ENCODE data around the gene TAF11L8. TPM values are rescaled to one million over a fixed set of nuclear protein-coding genes. Genes with fewer than 3 reads are reported as not detected.
"Not testable (repeated sequence)": the region's sequence is repeated elsewhere in the genome, so short reads cannot be mapped to it uniquely, and the experiment has no call there.

TAF11L8 gene
- total RNA-seq = not detected in 2 replicates
- polyA plus RNA-seq = not detected in 2 replicates

DNA sequence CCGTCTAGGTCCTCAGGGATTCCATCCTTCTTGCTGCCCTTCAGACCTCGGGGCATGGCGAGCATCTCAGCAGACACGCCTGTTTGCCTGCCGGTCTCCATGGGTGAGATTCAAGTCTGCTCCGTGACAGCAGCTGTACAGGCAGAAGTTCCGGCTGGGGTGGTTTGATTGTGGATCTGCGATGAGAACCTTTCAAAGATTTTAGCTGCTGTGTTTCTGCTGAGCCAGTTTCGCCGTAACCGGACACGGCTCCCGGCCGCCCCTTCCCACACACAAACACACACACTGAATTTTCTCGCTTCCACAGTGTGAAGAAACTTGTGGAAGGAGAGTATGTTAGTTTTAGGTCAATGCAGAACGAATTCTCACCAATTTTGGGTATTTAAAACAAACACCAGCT, at the start of gene TAF11L8:
Gene TAF11L8, minus strand, starts transcription at position 101 of the 400 bp plus-strand sequence.
- H3K4me3 ChIP-seq; H3K4me1 ChIP-seq (ENCODE audit: insufficient read depth); H3K9me2 ChIP-seq (replicated peaks; ENCODE audit: insufficient read depth); H2AFZ ChIP-seq; H3K27me3 ChIP-seq; H3K4me2 ChIP-seq; H3K79me2 ChIP-seq; H3K9me3 ChIP-seq (ENCODE audit: low read depth); H4K20me1 ChIP-seq (ENCODE audit: insufficient read depth, poor library complexity, severe bottlenecking); DNase-seq (ENCODE audit: low spot score); H3K27ac ChIP-seq; H3K36me3 ChIP-seq (replicated peaks; ENCODE audit: insufficient read depth, low read depth): not testable (repeated sequence)
- WGBS (ENCODE audit: low lambda C conversion rate, missing lambda C conversion rate) = no CpG with 5 or more reads among the region's 16 CpGs

DNA sequence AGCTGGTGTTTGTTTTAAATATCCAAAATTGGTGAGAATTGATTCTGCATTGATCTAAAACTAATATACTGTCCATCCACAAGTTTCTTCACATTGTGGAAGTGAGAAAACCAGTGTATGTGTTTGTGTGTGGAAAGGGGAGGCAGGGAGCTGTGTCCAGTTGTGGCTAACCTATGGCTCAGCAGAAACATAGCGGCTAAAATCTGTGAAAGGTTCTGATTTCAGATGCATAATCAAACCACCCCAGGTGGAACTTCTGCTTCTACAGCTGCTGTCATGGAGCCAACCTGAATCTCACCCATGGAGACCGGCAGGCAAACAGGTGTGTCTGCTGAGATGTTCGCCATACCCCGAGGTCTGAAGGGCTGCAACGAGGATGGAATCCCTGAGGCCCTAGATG, 43.4 kb upstream of the TAF11L8 start, which contains the start of gene TAF11L14:
Gene TAF11L14, plus strand, starts transcription at position 301 of the 400 bp plus-strand sequence.
- no peaks in the 10 kb centered on the region for H3K36me3 ChIP-seq (replicated peaks; ENCODE audit: insufficient read depth, low read depth)
- DNase-seq (ENCODE audit: low spot score) = no peak
- no peak for TF ChIP-seq EZH2 (IDR thresholded peaks at IDR 0.05; ENCODE audit: borderline replicate concordance)
- H3K27ac ChIP-seq = no peak within 1 kb of the TSS
- no peaks in the 10 kb centered on the region for H3K9me2 ChIP-seq (replicated peaks; ENCODE audit: insufficient read depth)
- H3K27me3 ChIP-seq = no peaks in the 10 kb centered on the region
- H3K4me1 ChIP-seq (ENCODE audit: insufficient read depth) = no peaks in the 10 kb centered on the region
- no peak within 1 kb of the TSS for H3K4me2 ChIP-seq
- no peaks in the 10 kb centered on the region for H3K79me2 ChIP-seq
- no peak within 1 kb of the TSS for H3K4me3 ChIP-seq
- WGBS (ENCODE audit: low lambda C conversion rate, missing lambda C conversion rate) = 93% methylated on average over 5 of the region's 5 CpGs
- no peaks in the 10 kb centered on the region for H4K20me1 ChIP-seq (ENCODE audit: insufficient read depth, poor library complexity, severe bottlenecking)
- H3K9me3 ChIP-seq (ENCODE audit: low read depth) = no peaks in the 10 kb centered on the region
- H2AFZ ChIP-seq = no peak within 1 kb of the TSS

- H3K9me2 ChIP-seq (replicated peaks; ENCODE audit: insufficient read depth); H3K4me1 ChIP-seq (ENCODE audit: insufficient read depth); DNase-seq (ENCODE audit: low spot score); H3K4me2 ChIP-seq; H3K27me3 ChIP-seq; H3K27ac ChIP-seq; H3K9me3 ChIP-seq (ENCODE audit: low read depth); H3K36me3 ChIP-seq (replicated peaks; ENCODE audit: insufficient read depth, low read depth); H4K20me1 ChIP-seq (ENCODE audit: insufficient read depth, poor library complexity, severe bottlenecking); H2AFZ ChIP-seq; H3K4me3 ChIP-seq; H3K79me2 ChIP-seq: not testable (repeated sequence)
- WGBS (ENCODE audit: low lambda C conversion rate, missing lambda C conversion rate) = 91% methylated on average over 10 of the region's 12 CpGs
These were observed 41.0 kb upstream of the TAF11L8 start, which contains the start of gene TAF11L13 for GRCh38 chr5:17631788-17632187. TAF11L13 (plus strand) TSS chr5:17632088.

- H4K20me1 ChIP-seq (ENCODE audit: insufficient read depth, poor library complexity, severe bottlenecking) = no peaks in the 10 kb centered on the region
- H3K9me3 ChIP-seq (ENCODE audit: low read depth) = no peaks in the 10 kb centered on the region
- no peaks in the 10 kb centered on the region for H3K9me2 ChIP-seq (replicated peaks; ENCODE audit: insufficient read depth)
- no peaks in the 10 kb centered on the region for H3K4me1 ChIP-seq (ENCODE audit: insufficient read depth)
- H2AFZ ChIP-seq = no peak overlapping the region
- no peaks in the 10 kb centered on the region for H3K36me3 ChIP-seq (replicated peaks; ENCODE audit: insufficient read depth, low read depth)
- no peak for DNase-seq (ENCODE audit: low spot score)
- no peak overlapping the region for H3K4me2 ChIP-seq
- H3K4me3 ChIP-seq = no peak overlapping the region
- TF ChIP-seq CTCF (IDR thresholded peaks at IDR 0.05; ENCODE audit: poor library complexity) = no peak
- TF ChIP-seq EZH2phosphoT487 (IDR thresholded peaks at IDR 0.05; ENCODE audit: low read depth, severe bottlenecking, unreplicated experiment) = no peak
- no peak for TF ChIP-seq EZH2 (IDR thresholded peaks at IDR 0.05; ENCODE audit: borderline replicate concordance)
- no peaks in the 10 kb centered on the region for H3K79me2 ChIP-seq
- no peaks in the 10 kb centered on the region for H3K27me3 ChIP-seq
- WGBS (ENCODE audit: low lambda C conversion rate, missing lambda C conversion rate) = 90% methylated on average over 11 of the region's 11 CpGs
- H3K27ac ChIP-seq = no peak overlapping the region
These were observed 34.9 kb upstream of the TAF11L8 start for GRCh38 chr5:17625686-17626085.

DNA sequence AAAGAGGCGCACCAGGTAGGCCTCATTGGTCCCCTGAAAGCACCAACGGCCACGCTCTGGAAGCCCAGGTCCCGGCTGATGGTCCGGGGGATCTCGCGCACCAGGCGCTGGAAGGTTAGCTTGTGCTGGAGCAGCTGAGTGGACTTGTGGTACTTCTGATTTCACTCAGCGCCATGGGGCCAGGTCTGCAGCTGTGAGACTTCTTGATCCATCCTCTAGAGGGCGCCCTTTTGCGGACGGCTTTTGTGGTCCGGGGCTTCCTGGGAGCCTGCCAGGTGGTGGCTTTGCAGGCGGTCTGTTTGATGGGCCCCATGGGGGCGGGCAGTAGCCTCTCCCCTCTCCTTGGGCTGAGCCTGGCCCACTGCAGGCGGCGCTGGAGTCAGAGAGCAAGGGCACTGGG, 29.9 kb upstream of the TAF11L8 start:
- H2AFZ ChIP-seq = no peak overlapping the region
- H3K79me2 ChIP-seq = no peaks in the 10 kb centered on the region
- H3K27me3 ChIP-seq = no peaks in the 10 kb centered on the region
- H3K9me3 ChIP-seq (ENCODE audit: low read depth) = no peaks in the 10 kb centered on the region
- DNase-seq (ENCODE audit: low spot score) = no peak
- no peak for TF ChIP-seq CTCF (IDR thresholded peaks at IDR 0.05; ENCODE audit: poor library complexity)
- no peak for TF ChIP-seq EZH2phosphoT487 (IDR thresholded peaks at IDR 0.05; ENCODE audit: low read depth, severe bottlenecking, unreplicated experiment)
- TF ChIP-seq EZH2 (IDR thresholded peaks at IDR 0.05; ENCODE audit: borderline replicate concordance) = no peak
- no peaks in the 10 kb centered on the region for H3K9me2 ChIP-seq (replicated peaks; ENCODE audit: insufficient read depth)
- no peaks in the 10 kb centered on the region for H3K36me3 ChIP-seq (replicated peaks; ENCODE audit: insufficient read depth, low read depth)
- no peaks in the 10 kb centered on the region for H3K4me1 ChIP-seq (ENCODE audit: insufficient read depth)
- H3K4me2 ChIP-seq = no peak overlapping the region
- no peaks in the 10 kb centered on the region for H4K20me1 ChIP-seq (ENCODE audit: insufficient read depth, poor library complexity, severe bottlenecking)
- no peak overlapping the region for H3K4me3 ChIP-seq
- H3K27ac ChIP-seq = no peak overlapping the region
- 82% methylated on average over 17 of the region's 17 CpGs for WGBS (ENCODE audit: low lambda C conversion rate, missing lambda C conversion rate)

All from hepatocyte (in vitro differentiated cells).